ENCODE measurements around the gene IRF5.

GRCh38 chr7:128993419-128993818 is 55.7 kb downstream of the IRF5 start:
- TF ChIP-seq, protein P1, sequence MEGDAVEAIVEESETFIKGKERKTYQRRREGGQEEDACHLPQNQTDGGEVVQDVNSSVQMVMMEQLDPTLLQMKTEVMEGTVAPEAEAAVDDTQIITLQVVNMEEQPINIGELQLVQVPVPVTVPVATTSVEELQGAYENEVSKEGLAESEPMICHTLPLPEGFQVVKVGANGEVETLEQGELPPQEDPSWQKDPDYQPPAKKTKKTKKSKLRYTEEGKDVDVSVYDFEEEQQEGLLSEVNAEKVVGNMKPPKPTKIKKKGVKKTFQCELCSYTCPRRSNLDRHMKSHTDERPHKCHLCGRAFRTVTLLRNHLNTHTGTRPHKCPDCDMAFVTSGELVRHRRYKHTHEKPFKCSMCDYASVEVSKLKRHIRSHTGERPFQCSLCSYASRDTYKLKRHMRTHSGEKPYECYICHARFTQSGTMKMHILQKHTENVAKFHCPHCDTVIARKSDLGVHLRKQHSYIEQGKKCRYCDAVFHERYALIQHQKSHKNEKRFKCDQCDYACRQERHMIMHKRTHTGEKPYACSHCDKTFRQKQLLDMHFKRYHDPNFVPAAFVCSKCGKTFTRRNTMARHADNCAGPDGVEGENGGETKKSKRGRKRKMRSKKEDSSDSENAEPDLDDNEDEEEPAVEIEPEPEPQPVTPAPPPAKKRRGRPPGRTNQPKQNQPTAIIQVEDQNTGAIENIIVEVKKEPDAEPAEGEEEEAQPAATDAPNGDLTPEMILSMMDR (conservative IDR thresholded peaks at IDR 0.05; ENCODE audit: low read length): no peak
- TF ChIP-seq EZH2phosphoT487 (IDR thresholded peaks at IDR 0.05; ENCODE audit: borderline replicate concordance): no peak
